ENCODE measurements around the gene DHX30. TPM values are rescaled to one million over a fixed set of nuclear protein-coding genes. Genes with fewer than 3 reads are reported as not detected.

The DHX30 gene
- total and polyA plus RNA-seq, 2 of the 4 experiments (the other 2 are of a cell fraction), result 55.6 to 57.2 TPM

DNA sequence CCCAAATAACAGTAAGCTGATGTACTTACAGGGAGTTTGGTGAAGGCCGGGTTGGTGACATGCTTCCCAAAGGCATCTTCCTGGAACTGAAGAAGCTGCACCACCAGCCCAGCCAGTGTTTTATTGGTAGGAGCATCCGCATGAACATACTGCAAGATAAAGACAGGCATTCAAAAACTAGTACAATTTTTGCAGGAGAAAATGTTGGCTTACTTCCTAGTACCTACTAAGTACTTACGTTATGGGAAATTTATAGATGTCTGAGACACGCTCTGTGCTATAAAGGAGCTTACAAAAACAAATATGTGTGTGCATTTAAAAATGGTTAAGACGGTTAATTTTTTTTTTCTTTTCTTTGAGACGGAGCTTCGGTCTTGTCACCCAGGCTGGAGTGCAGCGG, 30.1 kb upstream of the DHX30 start:
- Histone ChIP-seq H2BK120ac (ENCODE audit: low read depth, low read length) (no peak overlapping the region), H3K27ac (ENCODE audit: insufficient read depth, low read length) (no peak overlapping the region), H2AFZ (replicated peaks; ENCODE audit: low read length, poor library complexity) (no peak overlapping the region), H3K4me2 (ENCODE audit: low read depth, low read length) (no peak overlapping the region), H4K8ac (ENCODE audit: low read depth in 2 of 2, low read length in 2 of 2) (no peak overlapping the region), H3K4me1 (ENCODE audit: control insufficient read depth, insufficient read depth, low read length) (no peaks in the 10 kb centered on the region), H3K9ac (ENCODE audit: low read depth, low read length) (no peak overlapping the region), H2BK5ac (ENCODE audit: low read depth, low read length, poor library complexity, severe bottlenecking) (no peak overlapping the region), H3K14ac (replicated peaks; ENCODE audit: low read depth, low read length) (no peak overlapping the region), H2BK15ac (ENCODE audit: low read depth, low read length) (no peak overlapping the region), H3K27me3 (ENCODE audit: control insufficient read depth, insufficient read depth, low read length) (no peaks in the 10 kb centered on the region), H3K18ac (ENCODE audit: low read depth, low read length) (no peak overlapping the region), H4K91ac (ENCODE audit: insufficient read depth, low read depth, low read length) (no peak overlapping the region), H4K20me1 (ENCODE audit: insufficient read depth, low read length) (peaks cover 62% of the 10 kb centered on the region), H2AK9ac (replicated peaks; ENCODE audit: low read depth, low read length, poor library complexity) (no peak overlapping the region), H4K5ac (ENCODE audit: low read depth, low read length) (no peak overlapping the region), H3K4me3 (ENCODE audit: insufficient read depth, low read depth, low read length) (no peak overlapping the region), H3K9me3 (ENCODE audit: control insufficient read depth, insufficient read depth, low read length) (no peaks in the 10 kb centered on the region), H3K4ac (ENCODE audit: low read depth, low read length) (no peak overlapping the region), H2BK20ac (ENCODE audit: low read depth, low read length) (no peak overlapping the region), H3K79me1 (ENCODE audit: low read depth in 1 of 2, low read length in 2 of 2) (peaks cover 0 to 64% of the 10 kb centered on the region in 2 experiments; a peak in 3 of 4 replicates), H3K56ac (ENCODE audit: extremely low read depth, insufficient read depth, low read length) (no peak overlapping the region), H3K23ac (ENCODE audit: low read depth, low read length) (no peak overlapping the region), H3K36me3 (ENCODE audit: control insufficient read depth, insufficient read depth, low read length) (peaks cover 17% of the 10 kb centered on the region), H2AK5ac (ENCODE audit: low read depth, low read length) (no peak overlapping the region), H3K9me1 (ENCODE audit: insufficient read depth, low read length) (no peaks in the 10 kb centered on the region; the same call in 1 of the 2 replicates)
- intact Hi-C loops (cut with micrococcal nuclease), result loop anchor here (10.0 kb wide), 1 partner anchor 58 kb away; no protein-coding TSS in a partner anchor
- ATAC-seq (ENCODE audit: low read depth) (no peak), DNase-seq (no peak)
- CTCF ChIA-PET, result interaction anchor here (0.6 kb wide), 3 partner anchors 408 to 1199 kb away, joined by 4 to 6 read pairs (median 4); no protein-coding TSS in a partner anchor
- dilution Hi-C loops (cut with HindIII; ENCODE audit: low sequenced_read_pairs, unreplicated experiment), result no loop called here
- 83% methylated on average over 1 of the region's 8 CpGs; no CpG with 5 or more reads in 1 of the 2 experiments for WGBS, 2 experiments (ENCODE audit: extremely low coverage in 2 of 2, insufficient read length in 1 of 2)
- POLR2A ChIA-PET (ENCODE audit: unreplicated experiment), result no interaction called here
- in situ Hi-C loops (cut with MboI; ENCODE audit: low sequenced_read_pairs), result no loop called here
- TF ChIP-seq MAZ (IDR thresholded peaks at IDR 0.05; ENCODE audit: borderline replicate concordance, low read depth, low read length) (no peak), BHLHE40 (IDR thresholded peaks at IDR 0.05; ENCODE audit: low read depth, low read length) (no peak), RFX5 (IDR thresholded peaks at IDR 0.05; ENCODE audit: low read depth, low read length) (no peak), MAFK (IDR thresholded peaks at IDR 0.05; ENCODE audit: low read depth, low read length) (no peak), RCOR1 (IDR thresholded peaks at IDR 0.05; ENCODE audit: insufficient replicate concordance, low read length) (no peak), RAD21 (IDR thresholded peaks at IDR 0.05; ENCODE audit: low read length) (no peak), POLR2A (IDR thresholded peaks at IDR 0.05; ENCODE audit: low read depth, low read length) (no peak), NFE2L2 (IDR thresholded peaks at IDR 0.05; ENCODE audit: low read depth, low read length) (no peak), CEBPB (IDR thresholded peaks at IDR 0.05; ENCODE audit: low read depth, low read length) (no peak), MXI1 (IDR thresholded peaks at IDR 0.05; ENCODE audit: borderline replicate concordance, low read depth, low read length) (no peak), SMC3 (IDR thresholded peaks at IDR 0.05; ENCODE audit: low read depth, low read length) (no peak), FOS (IDR thresholded peaks at IDR 0.05; ENCODE audit: low read depth, low read length) (no peak), CHD1 (IDR thresholded peaks at IDR 0.05; ENCODE audit: low read depth, low read length) (no peak)
- TF ChIP-seq, protein P1, sequence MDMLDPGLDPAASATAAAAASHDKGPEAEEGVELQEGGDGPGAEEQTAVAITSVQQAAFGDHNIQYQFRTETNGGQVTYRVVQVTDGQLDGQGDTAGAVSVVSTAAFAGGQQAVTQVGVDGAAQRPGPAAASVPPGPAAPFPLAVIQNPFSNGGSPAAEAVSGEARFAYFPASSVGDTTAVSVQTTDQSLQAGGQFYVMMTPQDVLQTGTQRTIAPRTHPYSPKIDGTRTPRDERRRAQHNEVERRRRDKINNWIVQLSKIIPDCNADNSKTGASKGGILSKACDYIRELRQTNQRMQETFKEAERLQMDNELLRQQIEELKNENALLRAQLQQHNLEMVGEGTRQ (IDR thresholded peaks at IDR 0.05; ENCODE audit: low read depth, low read length), result no peak
- TF ChIP-seq, protein P2, sequence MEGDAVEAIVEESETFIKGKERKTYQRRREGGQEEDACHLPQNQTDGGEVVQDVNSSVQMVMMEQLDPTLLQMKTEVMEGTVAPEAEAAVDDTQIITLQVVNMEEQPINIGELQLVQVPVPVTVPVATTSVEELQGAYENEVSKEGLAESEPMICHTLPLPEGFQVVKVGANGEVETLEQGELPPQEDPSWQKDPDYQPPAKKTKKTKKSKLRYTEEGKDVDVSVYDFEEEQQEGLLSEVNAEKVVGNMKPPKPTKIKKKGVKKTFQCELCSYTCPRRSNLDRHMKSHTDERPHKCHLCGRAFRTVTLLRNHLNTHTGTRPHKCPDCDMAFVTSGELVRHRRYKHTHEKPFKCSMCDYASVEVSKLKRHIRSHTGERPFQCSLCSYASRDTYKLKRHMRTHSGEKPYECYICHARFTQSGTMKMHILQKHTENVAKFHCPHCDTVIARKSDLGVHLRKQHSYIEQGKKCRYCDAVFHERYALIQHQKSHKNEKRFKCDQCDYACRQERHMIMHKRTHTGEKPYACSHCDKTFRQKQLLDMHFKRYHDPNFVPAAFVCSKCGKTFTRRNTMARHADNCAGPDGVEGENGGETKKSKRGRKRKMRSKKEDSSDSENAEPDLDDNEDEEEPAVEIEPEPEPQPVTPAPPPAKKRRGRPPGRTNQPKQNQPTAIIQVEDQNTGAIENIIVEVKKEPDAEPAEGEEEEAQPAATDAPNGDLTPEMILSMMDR (conservative IDR thresholded peaks at IDR 0.05; ENCODE audit: low read depth, low read length), result no peak
- TF ChIP-seq, protein P3, sequence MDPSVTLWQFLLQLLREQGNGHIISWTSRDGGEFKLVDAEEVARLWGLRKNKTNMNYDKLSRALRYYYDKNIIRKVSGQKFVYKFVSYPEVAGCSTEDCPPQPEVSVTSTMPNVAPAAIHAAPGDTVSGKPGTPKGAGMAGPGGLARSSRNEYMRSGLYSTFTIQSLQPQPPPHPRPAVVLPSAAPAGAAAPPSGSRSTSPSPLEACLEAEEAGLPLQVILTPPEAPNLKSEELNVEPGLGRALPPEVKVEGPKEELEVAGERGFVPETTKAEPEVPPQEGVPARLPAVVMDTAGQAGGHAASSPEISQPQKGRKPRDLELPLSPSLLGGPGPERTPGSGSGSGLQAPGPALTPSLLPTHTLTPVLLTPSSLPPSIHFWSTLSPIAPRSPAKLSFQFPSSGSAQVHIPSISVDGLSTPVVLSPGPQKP (IDR thresholded peaks at IDR 0.05; ENCODE audit: borderline replicate concordance, low read depth, low read length), result no peak
- BruUV-seq (replicated peaks), result no TSS peak

All from IMR-90 (cell line).